HK-2 (cell line): ENCODE data around the gene TMEM181.
"Not testable (repeated sequence)": the region's sequence is repeated elsewhere in the genome, so short reads cannot be mapped to it uniquely, and the experiment has no call there.

Experiments used
- DNase-seq: peaks from one replicate; pipeline ENCODE4 v3.0.0-alpha.2; 2018; ENCODE audit not compliant: unreplicated experiment

The TMEM181 gene

DNA sequence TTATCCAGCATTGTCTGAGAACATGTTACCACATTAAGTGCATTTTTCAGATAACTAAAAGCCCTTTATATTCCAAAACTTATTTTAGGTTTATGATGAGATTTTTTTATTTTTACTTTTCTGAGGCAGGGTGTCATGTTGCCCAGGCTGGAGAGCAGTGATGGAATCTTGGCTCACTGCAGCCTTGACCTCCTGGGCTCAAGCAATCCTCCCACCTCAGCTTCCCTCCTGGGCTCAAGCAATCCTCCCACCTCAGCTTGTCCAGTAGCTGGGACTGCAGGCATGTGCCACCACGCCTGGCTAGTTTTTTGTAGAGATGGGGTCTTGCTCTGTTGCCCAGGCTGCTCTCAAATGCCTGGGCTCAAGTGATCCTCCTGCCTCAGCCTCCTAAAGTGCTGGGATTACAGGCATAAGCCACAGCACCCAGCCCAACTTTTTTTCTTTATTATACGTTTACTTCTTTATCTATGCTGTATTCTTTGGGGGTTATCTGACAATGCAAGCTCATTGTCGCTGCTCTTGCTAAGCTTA, 78.5 kb downstream of the TMEM181 start:
- DNase-seq, result no peak

DNA sequence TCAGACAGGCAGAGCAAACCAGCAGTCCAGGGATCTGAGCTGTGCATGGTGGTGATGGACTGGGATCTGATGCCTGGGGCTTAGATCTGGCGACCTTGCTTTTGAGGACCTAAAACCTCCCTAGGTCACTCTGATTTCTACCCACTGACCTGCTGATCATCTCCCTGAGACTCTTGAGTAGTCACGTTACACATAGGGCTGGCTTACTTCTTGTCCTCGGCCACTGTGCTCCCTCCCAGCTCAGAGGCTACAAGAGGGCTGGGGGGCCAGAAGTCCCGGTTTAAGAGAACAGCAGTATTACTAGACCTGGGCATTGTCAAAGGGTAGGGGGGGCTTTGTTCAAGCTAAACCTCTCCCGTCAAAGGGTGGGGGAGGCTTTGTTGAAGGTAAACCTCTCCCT, 79.2 kb downstream of the TMEM181 start:
- no peak for DNase-seq

DNA sequence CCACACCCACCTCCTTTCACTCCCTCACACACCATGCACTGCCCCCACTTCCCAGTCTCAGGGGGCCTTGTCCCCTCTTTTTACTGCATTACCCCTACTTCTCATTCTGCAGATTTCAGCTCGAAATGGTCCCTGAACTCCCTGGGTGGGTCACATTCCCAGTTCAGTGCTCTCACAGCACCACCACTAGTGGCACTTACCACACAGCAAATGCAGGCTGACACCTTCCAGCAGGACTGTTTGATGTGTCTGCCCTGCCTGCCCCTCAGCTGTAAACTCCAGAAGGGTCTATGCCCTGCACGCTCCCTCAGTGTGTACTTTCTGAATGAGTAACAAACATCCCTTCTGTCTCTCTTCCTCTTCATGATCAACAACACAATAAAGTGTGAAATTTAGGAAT, 80.6 kb downstream of the TMEM181 start:
- no peak for DNase-seq

DNA sequence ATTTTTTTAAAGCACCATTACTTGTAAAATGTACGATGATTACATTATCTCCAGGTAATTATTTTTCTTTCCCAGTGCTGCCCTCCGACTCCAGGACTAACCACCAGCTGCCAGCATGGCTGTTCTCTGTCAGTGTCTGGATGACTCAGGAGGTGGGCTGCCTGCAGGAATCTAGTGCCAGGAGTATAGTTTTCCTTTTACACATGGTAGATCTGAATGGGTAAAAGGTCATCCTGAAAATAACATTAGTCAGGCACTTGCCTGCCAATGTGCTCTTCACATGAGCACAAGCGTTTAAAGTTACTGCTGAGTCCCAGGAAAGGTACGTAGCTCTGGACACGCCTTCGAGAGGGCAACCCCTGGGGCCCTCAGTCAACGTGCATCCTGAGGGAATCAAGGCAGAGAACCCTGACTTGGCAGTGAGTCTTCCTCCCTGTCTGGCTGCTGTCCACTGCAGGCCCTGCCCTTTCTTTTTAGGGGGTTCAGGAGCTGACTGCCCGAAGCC, 82.3 kb downstream of the TMEM181 start:
- peak; percentile 80 for DNase-seq

DNA sequence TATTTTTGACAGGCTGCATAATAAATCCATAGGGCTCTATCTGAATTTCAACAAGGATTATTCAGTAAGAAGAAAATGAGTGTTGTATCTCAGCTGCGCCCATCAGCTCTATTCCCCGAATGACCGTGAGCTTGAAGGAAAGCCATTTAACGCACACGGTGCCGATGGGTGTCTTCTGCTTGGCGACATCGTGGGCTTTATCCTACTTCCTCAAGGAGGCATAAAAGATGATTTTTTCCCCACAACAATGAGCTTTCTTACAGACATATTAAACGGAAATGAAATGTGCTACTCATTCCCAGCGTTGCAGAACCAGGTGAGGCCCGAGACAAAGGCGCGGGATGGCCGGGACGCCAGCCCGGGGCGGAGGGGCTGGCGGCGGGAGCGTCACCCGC, 83.9 kb downstream of the TMEM181 start:
- DNase-seq, result no peak

DNA sequence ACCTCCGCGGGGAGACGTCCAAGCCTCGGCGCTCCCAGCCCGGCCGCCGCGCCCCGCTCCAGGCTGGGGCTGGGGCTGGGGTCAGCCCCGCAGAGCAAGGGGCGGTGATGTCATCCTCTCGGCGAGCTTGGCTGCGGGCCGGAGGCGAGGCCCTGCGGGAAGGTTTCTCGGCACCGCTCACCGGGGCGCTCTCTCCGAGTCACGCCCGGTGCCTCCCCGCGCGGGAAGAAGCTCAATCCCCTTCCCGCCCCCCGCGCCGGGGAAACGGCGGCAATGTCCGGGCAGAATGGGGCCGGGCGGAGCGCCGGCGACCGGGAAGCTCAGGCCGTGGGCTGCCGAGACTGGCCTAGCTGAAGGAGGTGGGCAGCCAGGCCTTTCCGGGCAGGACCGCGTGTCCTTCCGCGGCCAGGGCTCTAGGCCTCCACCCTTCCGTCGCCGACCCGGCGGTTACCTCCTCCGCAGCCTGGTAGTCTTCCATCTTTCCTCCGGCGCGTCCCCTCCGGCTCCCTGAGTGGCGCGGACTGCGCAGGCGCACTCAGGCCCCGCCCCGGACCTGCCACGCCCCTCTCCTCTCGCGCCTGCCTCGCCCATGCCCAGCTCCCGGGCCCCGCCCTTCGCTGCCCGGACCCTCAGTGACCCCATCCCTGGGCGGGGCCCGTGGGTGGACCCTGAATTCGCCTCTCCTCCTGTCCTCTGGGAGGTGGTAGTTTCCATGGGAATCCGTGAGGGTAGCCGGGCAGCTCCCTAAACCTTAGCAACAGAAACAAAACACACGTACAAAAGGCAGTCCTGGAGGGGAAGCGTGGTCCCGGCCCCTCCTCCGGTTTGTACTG, 84.6 kb downstream of the TMEM181 start, which contains the start of gene DYNLT1:
Gene DYNLT1, minus strand, starts transcription at position 513 of the 833 bp plus-strand sequence. Its CDS starts 35 bp downstream, at position 478.
- DNase-seq, result peak; percentile 98

DNA sequence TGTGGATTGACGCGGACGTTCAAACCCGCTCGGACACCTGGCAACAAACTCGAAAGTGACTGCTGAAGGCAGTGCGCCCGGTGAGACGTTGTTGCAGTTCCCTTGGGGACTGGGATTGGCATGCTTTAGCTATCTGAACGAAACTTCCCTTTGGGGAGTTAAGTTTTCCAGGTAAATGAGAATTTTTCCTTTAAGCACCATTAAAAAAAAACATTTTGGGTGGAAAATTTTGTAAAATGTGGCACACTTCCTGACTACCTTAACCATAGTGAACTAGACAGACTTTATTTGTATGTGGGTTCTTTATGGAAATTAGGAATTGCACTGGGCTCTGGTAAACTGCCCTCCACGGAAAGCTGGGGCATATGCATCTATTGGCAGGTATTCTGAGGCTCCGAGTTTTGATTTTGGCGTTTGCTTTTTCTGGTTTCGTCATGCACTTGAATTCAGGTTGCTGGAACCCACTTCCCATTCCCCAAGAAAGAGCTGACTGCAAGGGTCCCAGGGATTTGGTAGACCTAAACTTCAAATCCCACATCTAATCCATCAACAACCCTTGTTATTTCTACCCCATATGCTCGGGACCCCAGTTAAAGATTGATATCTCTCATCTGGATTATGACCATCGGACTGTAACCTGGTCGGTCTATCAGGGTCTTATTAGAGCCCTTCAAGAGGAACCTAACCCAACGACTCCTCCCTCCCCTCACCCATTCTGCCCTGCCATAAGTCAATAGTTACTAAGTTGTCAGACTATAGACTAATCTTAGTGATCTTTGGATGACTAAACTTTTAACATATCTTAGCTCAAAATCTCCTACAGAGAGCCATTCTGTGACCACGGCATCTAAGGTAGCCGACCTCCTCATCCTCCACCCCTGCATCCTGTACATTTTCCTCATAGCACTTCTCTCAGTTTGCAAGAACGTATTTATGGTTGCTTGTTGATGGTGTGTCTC, 85.5 kb downstream of the TMEM181 start:
- no peak for DNase-seq

DNA sequence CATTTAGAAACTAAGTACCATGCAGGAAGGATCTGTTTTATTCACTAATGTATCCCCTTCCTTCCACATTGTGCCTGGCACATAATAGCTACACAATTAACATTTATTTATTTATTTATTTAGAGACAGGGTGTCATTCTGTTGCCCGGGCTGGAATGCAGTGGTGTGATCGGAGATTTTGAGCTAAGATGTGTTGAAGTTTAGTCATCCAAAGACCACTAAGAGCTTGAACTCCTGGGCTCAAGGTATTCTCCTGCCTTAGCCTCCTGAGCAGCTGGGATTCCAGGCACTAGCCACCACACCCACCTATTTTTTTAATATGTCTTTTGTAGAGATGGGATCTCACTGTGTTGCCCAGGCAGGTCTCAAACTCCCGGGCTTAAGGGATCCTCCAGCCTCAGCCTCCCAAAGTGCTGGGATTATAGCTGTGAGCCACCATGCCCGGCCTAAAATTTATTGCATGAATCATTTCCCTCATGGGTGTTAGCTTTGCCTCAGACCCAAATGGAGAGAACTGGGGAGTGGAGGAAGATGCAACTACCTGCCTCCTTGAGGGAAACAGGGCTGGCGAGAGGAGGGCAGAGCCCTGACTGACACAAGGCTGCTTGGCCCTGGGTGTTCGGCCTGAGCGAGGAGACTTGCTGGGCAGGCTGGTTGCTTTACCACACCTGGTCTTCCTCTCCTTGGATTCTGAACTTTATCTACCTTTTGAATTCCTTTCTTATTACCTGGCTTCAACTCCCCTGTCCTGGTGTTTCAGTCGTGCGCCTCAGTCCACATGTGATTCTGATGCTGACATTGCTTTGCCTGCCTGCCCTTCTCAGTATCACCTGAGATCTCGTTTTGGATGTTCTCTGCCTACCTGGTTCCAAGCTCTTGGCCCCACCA, 86.4 kb downstream of the TMEM181 start:
- DNase-seq, result no peak

DNA sequence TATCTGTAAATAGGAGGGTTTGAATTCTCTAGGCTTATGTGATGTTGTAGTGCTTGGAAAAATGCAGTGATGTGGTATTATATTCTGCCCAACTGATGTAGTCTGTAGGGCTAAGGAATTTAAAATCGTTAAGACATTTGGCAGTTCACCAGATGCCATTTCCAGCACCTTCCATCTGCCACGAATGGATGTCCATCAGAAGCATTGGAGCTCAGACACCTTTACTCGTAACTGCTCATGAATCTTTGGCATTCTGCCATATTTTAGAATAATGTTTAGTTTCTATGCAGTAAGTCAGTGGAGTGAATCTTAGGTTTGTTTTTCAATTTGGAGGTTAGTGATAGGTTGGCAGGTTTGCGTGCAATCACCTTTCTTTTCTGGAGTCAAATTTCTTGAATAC, 87.6 kb downstream of the TMEM181 start:
- no peak for DNase-seq

DNA sequence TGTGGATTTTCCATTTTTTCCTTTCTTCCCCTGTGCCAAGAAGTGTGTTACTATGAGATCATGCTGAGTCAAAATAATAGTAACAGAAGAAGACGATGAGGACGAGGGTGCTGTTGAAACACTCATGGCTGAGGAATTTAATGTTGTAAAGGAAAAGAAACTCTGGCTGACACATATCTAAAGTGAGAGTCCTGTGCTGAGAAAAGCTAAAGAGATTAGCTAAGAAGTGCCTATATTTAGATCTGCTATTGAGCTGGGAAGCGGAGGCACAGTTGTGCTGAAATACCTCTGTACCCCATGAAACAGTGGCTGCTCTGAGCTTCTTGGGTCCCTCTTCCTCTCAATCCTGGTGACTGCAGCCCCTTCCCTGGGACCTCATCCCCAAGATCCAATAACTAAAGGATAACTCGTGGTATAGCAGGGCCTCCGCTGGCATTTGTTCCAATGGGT, 88.8 kb downstream of the TMEM181 start:
- no peak for DNase-seq

DNA sequence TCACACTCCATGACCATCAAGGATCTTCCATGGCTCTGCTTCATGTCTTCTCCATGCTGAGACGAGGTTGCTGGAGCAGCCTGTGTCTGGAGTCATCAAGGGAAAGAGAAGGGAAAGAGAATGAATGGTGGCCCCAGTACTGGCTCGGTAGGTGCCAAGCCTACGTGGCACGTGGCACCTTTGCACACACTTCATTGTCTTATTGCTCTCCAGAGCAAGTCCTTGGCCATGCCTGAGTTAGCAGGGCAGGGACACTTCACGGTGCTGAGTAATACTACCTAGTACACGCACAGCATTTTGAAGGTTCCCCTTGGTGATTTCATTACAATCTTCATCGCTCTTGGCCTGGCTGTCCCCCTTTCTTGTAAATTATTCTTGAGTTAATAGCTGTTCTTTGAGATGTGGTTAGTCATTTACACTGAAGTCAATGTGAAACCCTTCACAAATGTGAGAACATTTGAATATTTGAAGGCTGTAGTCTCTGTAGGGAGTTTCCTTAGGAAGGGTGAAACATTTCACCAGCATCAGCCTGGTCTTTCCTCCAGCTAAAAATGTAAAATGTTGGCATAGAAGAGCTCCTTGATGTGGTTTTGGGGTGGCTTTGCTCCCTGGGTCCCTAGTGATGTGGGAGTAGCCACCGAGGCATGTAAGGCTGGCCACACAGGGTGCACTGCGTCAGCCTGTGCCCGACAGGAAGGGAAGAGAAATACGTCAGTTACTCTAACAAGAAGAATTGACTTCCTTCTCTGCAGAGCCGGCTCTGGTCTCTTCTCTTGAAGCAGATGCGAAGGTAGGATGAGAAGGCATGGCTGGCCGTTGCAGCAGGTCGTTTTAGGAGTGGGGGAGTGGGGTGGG, 89.6 kb downstream of the TMEM181 start, which contains the start of gene SYTL3:
Gene SYTL3, plus strand, starts transcription at position 766 of the 855 bp plus-strand sequence. CDS start 13,215 bp downstream, outside the sequence.
- peak; percentile 83 for DNase-seq

DNA sequence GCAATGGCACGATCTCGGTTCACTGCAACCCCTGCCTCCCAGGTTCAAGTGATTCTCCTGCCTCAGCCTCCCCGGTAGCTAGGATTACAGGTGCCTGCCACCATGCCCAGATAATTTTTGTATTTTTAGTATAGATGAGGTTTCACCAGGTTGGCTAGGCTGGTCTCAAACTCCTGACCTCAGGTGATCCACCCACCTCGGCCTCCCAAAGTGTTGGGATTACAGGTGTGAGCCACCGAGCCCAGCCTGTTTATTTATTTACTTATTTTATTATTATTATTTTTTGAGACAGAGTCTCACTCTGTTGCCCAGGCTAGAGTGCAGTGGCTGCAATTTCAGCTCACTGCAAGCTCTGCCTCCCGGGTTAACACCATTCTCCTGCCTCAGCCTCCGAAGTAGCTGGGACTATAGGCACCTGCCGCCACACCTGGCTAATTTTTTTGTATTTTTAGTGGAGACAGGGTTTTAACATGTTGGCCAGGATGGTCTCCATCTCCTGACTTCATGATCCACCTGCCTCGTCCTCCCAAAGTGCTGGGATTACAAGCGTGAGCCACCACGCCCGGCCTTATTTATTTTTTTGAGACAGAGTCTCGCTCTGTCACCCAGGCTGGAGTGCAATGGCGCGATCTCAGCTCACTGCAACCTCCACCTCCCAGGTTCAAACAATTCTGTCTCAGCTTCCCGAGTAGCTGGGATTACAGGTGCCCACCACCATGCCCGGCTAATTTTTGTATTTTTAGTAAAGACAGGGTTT, 92.3 kb downstream of the TMEM181 start:
- DNase-seq, result not testable (repeated sequence)

DNA sequence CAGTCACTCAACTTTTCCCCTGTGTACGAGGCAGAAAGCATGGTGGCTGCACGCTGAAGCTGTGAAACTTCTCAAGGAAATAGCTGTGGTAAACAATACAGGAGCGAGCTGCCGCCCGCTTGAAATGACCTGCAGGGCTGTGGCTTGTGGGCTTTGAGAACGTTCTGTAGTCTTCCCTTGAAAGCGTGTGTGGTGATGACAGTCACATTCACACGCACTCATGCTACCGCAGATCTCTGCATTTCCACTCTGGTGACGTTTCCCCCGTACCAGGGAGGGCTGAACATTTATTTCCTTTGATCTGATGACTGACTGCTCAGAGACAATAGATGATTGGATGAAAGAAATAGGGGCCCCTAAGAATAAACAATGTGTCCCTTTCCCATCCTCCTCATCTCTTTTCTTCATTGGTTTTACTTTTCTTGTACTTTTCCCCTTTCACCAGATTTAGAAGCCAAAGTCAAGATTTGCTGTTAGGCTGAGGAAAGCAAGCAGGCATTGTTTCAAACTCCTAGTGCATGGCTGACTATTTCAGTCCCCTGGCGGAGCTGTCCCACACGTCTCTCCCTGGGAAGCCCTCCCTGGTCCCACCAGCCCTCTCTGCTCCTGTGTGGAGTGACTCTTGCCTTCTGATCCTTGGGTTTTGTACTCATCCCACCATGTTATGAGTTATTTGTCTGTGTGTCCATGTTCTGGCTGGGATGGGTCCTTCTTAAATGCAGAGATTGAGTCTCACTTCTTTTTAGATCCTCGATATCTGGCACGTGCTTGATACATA, 93.9 kb downstream of the TMEM181 start:
- DNase-seq, result no peak

DNA sequence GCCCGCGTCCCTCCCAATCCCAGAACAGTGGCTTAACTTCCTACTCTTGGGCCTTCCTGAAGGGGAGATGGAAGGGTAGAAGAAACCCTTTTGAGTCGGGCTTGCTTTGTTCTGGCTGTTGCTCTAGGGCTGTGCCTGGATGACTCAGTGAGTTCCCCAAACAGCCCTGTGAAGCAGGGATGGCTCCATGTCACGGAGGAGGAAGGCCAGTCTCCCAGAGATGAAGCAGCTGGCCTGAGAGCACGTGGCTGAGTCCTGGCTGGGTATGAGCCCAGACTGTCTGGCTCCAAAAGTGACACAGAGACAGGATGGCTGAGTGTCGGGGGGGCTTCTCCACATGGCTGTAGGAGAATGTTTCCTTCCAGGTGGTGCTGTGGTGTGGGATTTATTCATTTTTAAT, 94.6 kb downstream of the TMEM181 start:
- peak; percentile 75 for DNase-seq

DNA sequence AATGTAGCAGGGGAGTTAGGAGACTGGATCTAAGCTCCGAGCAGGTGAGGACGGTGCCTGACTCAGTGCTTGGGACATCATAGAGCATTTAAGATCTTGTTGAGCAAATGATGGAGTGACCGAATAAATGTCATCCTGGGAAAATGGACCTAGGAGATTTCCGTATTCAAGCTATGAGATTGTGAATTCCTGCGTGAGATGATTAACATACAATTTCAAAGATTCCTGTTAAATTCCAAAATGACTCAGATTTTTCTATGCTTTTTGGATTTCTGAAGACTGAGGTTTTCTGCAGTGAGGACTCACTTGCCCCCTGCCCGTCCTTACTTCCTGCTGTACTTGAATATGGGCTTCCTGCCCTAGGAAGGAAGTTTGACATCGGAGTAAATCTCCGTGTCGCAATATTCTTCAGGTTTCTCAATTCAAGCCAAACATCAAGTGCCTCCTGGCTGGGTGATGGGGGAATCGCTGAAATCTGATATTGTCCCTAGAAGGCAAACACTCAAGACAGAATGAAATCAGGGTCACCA, 95.1 kb downstream of the TMEM181 start:
- no peak for DNase-seq

DNA sequence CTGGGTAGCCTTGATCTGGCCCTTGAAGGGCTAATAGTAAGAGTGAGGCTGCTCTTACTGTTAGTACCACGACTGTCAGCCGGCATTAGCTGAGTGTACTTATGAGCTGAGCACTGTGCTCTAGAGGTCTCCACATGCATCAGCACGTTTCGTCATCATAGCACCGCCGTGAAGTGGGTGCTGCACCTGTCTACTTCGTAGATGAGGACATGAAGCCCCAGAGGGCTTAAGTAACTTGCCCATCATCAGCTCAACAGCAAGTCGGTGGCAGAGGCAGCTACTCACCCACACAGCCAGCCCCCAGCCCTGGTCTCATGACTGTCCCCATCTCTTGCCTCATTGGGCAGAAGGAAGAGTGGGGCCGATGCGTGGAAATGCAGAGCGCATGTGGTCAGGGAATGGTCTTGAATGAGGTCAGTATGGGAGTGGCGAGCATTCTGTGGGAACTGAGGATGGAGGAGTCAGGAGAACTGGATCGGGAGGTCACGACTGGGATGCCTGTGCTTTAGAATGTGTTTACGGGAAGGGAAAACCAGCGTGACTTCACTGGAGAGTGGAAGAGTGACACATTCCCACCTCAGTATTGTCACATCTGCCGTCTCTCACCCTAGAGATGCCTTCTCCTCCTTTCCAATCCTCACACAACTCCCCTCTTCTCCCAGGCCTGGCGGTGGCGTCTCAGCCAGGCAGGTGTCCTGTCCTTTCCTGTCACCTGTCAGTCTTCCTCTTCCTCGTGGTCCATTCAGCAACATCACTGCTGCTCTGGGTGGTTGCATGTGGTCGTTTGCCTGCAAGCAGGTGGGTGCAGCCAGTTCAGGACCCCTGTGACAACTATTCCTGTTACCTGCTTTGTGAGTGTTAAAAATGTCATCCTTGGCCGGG, 95.9 kb downstream of the TMEM181 start:
- no peak for DNase-seq

DNA sequence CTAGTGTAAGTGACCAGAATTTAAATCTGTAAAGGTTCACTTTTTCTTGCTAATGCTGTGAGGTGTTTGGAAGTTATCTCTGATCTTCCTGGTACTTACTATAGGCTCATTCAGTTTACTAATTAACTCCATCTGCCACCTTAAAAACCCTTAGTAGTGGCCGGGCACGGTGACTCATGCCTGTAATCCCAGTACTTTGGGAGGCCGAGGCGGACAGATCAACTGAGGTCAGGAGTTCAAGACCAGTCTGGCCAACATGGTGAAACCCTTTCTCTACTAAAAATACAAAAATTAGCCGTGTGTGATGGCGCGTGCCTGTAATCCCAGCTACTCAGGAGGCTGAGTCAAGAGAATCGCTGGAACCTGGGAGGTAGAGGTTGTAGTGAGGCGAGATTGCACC, 97.1 kb downstream of the TMEM181 start:
- peak; percentile 83 for DNase-seq
